HG03039 (cell line): ENCODE results near the gene FGF14.

Source experiments
- ATAC-seq: cut with Tn5 transposase; IDR thresholded peaks from one replicate; pipeline ENCODE4 v1.9.1; 2021; ENCODE audit warnings: mild to moderate bottlenecking, moderate library complexity; ENCODE audit not compliant: unreplicated experiment

Gene FGF14

GRCh38 chr13:102401766-102402165 is at the start of gene FGF14:
Gene FGF14 (minus strand): TSS chr13:102402048.
- no peak for ATAC-seq

DNA sequence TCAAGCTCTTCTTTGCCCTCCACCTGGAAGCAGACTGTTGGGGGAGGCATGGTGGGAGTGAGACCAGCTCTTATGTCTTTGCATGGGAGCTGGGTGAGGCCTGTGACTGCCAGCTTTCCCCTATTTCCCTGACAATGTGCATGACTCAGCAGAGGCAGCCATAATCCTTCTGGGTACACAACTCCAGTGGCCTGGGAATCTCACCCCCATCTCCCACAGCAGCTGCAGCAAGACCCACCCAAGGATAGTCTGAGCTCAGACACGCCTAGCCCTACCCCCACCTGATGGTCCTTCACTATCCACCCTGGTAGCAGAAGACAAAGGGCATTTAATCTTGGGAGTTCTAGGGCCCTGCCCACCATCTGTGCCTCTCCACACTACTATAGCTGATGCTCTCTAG is 41.4 kb upstream of the FGF14 start:
- no peak for ATAC-seq

- no peak for ATAC-seq
Observed at GRCh38 chr13:102441085-102441484, 39.2 kb upstream of the FGF14 start.

- ATAC-seq: no peak
Observed at GRCh38 chr13:102440259-102440936, 38.5 kb upstream of the FGF14 start.

- ATAC-seq: no peak
Observed at GRCh38 chr13:102422690-102423089, 20.8 kb upstream of the FGF14 start.

DNA sequence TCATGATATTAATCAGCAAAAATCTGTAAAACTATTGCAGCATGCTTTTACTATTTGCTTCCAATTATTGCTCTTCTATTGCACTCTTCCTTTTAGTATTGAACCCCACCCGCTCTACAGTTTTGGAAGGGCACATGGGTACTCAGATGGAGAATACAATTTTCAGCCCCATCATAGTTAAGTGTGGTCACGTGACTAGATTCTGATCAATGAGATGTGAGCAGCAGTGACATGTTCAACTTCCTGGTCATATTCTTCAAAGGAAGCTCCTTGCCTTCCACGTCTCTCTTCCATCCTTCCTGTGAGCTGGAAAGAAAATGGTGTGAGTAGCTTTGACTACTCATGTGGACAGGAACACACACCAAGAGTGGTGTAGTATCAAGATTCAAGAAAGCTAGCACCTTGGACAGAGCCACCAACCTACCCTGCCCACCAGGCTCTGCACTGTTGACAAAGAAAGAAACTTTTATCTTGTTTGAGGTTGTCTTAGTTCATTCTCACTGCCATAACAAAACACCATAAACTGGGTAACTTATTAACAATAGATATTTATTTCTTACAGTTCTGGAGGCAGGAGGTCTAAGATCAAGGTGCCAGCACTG is 3.8 kb upstream of the FGF14 start:
- no peak for ATAC-seq

DNA sequence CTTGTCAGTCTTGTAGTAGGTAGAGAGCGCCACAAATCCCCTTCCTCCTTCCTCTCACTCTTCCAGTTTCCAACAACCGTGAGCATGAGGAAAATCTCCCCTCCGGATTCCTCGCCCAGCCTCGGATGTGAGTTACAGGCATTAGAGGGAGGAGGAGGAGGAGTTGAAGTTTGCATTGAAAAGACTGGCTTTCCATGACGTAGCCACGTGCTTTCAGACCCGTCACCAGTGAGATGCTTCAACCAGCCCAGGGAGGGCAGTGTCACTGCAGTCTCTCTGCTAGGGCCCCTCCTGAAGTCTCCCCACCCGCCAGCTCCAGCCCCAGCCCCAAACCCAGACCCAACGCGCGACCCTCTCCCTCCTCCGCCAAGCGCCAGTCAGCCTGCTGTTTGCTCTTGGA is 442 bp upstream of the FGF14 start:
- ATAC-seq: no peak

DNA sequence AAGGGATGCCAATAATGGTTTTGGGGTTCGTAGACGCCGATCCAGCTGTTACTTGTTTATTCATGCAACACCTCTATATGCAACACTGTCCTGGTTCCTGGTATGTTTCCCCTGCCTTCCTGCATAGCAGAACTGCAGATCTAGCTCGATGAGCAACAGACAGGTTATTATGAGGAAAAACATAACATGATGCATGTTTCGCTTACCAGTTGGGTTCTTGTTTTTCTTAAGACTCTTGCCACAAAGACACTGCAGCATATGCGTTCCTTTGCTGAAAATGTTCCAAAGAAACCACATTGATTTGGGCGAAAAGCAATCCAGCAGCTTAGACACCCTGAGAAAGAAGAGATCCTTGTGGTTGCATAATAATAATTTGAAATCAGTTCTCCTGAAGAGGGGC is 583 bp downstream of the FGF14 start:
- no peak for ATAC-seq

GRCh38 chr13:102400675-102401145 is 1.1 kb downstream of the FGF14 start:
- ATAC-seq: no peak

- ATAC-seq: no peak
Observed at GRCh38 chr13:102399791-102400674, 1.8 kb downstream of the FGF14 start.

GRCh38 chr13:102395939-102396338 is 5.9 kb downstream of the FGF14 start:
- ATAC-seq: no peak

GRCh38 chr13:102395174-102395573 is 6.7 kb downstream of the FGF14 start:
- no peak for ATAC-seq

DNA sequence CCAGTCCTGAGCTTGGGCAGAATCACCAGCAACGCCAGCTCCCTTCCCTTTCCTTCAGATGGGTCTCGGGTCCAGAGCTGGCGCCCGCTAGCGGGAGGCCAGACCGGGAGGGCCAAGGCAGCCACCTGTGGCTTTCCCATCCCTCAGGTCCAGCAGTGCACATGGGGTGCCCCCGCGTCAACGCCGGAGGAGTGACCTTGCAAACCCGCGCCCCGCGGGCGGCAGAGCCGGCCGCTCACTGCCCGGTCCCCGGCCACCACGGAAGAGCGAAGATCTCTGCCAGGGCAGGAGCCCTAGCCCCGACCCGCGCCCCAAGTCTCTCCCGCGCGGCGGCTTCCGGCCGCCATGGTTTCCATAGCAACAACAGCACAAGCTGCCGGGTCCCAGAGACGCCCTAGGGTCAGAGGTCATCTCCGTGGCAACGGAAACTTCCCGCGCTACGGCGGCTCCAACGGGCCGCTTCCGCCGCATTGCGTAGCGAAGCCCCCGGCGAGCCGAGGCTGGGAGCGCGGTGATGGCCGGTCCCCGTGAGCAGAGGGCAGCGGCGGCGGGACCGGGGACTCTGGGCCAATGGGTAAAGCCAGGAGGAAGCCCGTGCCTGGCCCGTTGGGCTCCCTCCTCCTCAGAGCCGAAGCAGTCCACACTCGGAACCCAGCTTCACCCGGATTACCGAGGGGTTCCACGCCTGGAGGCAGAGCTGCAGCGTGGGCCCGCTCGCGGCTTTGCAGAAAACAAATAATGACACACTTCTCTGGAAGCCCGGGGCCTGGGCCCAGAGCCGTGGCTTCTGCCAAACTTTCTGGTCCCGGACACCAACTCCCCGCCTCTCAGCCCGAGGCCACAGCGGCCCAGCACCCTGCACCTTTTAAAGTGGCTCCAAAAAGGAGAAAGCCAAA is 7.4 kb downstream of the FGF14 start:
- ATAC-seq: peak; percentile 94

- ATAC-seq: no peak
Observed at GRCh38 chr13:102392481-102393209, 9.2 kb downstream of the FGF14 start.

DNA sequence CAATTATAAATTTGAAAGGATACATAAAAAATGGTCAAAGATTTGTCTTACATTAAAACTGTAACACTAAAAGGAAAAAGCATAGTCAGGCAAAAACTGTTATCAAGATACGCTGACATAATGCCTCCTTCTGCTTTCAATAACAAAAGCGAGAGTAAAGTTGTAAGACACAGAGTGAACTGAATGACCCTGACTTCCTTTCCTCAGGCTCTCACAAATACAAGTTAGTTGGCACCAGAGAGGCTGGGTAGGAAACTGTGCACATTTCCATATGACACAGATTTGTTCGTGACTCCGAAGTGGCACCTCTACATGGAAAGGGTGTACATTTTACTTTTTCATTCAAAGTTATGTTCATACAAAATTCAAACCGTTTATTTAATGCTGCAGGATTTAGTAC is 15.4 kb downstream of the FGF14 start:
- no peak for ATAC-seq

DNA sequence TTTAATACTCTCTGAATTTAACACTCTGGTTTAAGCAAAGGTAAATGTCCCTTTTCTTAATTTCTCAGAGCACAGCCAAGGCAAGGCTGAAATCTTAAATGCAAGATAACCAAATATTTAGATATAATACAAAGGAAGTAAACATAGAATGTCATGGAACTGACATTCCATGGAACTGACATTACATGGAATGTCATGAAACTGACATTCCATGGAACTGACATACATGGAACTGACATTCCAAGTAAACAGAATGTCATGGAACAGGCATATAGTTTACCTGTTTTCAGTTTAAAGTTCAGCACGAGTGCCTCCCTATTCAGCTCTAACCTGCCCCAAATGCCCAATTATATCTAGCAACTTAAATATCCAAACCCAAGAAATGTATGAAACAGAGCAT is 21.8 kb downstream of the FGF14 start:
- ATAC-seq: no peak

GRCh38 chr13:102376318-102376717 is 25.5 kb downstream of the FGF14 start:
- ATAC-seq: no peak

DNA sequence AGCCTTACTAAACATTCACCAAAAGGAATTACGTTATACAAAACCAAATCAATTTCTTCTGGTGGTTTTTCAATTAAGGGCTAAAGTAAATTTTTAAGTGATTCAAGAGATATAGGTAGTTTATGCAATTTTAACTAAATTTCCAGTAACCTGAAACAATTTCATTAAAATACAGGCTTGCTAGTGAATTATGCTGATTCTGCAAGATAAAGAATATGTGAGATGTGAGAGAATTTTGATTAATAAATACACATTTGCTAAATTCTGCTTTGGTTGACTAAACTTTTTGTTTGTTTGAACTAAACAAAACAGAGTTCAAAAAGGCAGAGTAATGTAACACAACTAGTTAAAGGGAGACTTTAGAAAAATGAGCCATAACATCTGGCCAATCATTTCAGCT is 27.1 kb downstream of the FGF14 start:
- ATAC-seq: no peak

DNA sequence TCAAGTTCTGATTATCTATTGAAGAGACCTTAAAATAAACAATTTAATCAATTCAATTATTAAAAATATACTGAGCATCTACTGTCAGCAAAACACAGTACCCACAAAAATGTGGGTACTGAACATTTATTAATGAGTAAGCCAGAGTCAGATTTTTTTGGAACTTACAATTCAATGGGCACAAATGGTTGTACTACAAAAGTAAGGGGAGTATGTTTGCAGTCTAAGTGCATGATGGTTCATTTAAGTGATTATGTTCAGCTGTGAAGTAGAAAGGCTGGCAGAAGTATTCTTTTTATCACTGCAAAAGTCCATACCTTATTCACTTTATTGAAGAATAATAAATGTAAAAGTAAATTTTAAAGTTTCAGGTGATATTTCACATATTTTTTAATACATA is 27.6 kb downstream of the FGF14 start:
- no peak for ATAC-seq

DNA sequence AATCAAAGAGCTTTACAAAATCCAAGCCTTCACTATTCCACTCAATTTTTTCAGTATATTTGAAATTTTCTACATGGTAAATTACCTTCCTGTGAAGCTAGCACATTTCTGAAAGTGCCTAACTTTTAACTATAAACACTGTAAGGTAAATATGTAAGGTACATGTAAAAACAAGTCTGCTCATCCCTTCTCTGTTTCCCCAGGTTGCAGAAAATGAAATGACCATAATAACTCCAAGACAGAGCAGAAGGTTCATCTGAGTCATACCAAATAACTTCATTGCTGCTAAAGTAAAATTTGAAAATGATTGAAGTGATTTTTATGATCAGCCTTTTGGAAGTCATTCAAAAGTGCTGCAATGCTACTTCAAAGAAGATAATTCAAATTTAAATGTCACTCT is 28.6 kb downstream of the FGF14 start:
- no peak for ATAC-seq
